ENCODE measurements around the gene LYST.

GRCh38 chr1:235876402-235876841, 9.7 kb upstream of the LYST start:
- TF ChIP-seq CTCF (IDR thresholded peaks at IDR 0.05) (no peak), POLR2A (IDR thresholded peaks at IDR 0.05) (no peak)
